Measurements from ENCODE around the gene YPEL1.
"Not testable (repeated sequence)": the region's sequence is repeated elsewhere in the genome, so short reads cannot be mapped to it uniquely, and the experiment has no call there.

The YPEL1 gene

GRCh38 chr22:21682385-21683175, 53.0 kb downstream of the YPEL1 start:
- DNase-seq = no peak

- no peak for DNase-seq
Measured at GRCh38 chr22:21681566-21682370, 53.8 kb downstream of the YPEL1 start.

GRCh38 chr22:21680830-21681565, 54.6 kb downstream of the YPEL1 start:
- no peak for DNase-seq

GRCh38 chr22:21679383-21679782, 56.2 kb downstream of the YPEL1 start:
- DNase-seq = no peak

GRCh38 chr22:21678842-21679241, 56.8 kb downstream of the YPEL1 start:
- DNase-seq = not testable (repeated sequence)

GRCh38 chr22:21677606-21678443, 57.8 kb downstream of the YPEL1 start:
- DNase-seq = no peak

- DNase-seq = no peak
Measured at GRCh38 chr22:21674638-21675245, 60.9 kb downstream of the YPEL1 start.

GRCh38 chr22:21673534-21674321, 61.9 kb downstream of the YPEL1 start:
- no peak for DNase-seq

GRCh38 chr22:21672107-21672629, 63.4 kb downstream of the YPEL1 start:
- no peak for DNase-seq

- DNase-seq = no peak
Measured at GRCh38 chr22:21669026-21669425, 66.6 kb downstream of the YPEL1 start.

- no peak for DNase-seq
Measured at GRCh38 chr22:21666786-21667185, 68.8 kb downstream of the YPEL1 start.

GRCh38 chr22:21665047-21665851, 70.3 kb downstream of the YPEL1 start:
- DNase-seq = no peak

GRCh38 chr22:21663738-21664137, 71.9 kb downstream of the YPEL1 start:
- no peak for DNase-seq

GRCh38 chr22:21661991-21662390, 73.6 kb downstream of the YPEL1 start:
- no peak for DNase-seq

- DNase-seq = no peak
Measured at GRCh38 chr22:21660904-21661303, 74.7 kb downstream of the YPEL1 start.

- DNase-seq = no peak
Measured at GRCh38 chr22:21659864-21660525, 75.6 kb downstream of the YPEL1 start.

GRCh38 chr22:21657360-21658032, 78.1 kb downstream of the YPEL1 start:
- peak; percentile 91 for DNase-seq

GRCh38 chr22:21657020-21657359, 78.6 kb downstream of the YPEL1 start:
- DNase-seq = no peak

Measured in hematopoietic multipotent progenitor cell treated with erythropoietin and hydrocortisone succinate and interleukin-3 and kit ligand, for 4 days (in vitro differentiated cells).